ENCODE measurements around the gene ATG7.

ATG7 gene

GRCh38 chr3:11375333-11376088, 103.3 kb downstream of the ATG7 start:
- Mint-ChIP-seq H3K4me1 (ENCODE audit: low read depth) (no peaks in the 10 kb centered on the region), H3K27ac (no peak overlapping the region), H3K9me3 (no peaks in the 10 kb centered on the region), H3K4me3 (no peak overlapping the region), H3K27me3 (no peaks in the 10 kb centered on the region), H3K36me3 (ENCODE audit: low read depth) (peaks cover 14% of the 10 kb centered on the region)

GRCh38 chr3:11377719-11378118, 105.5 kb downstream of the ATG7 start:
- Mint-ChIP-seq H3K9me3 (no peaks in the 10 kb centered on the region), H3K36me3 (ENCODE audit: low read depth) (peaks cover 12% of the 10 kb centered on the region), H3K27me3 (no peaks in the 10 kb centered on the region), H3K4me3 (no peak overlapping the region), H3K4me1 (ENCODE audit: low read depth) (no peaks in the 10 kb centered on the region), H3K27ac (no peak overlapping the region)

- Mint-ChIP-seq H3K4me1 (ENCODE audit: low read depth) (no peaks in the 10 kb centered on the region), H3K4me3 (no peak overlapping the region), H3K36me3 (ENCODE audit: low read depth) (peaks cover 15% of the 10 kb centered on the region), H3K9me3 (no peaks in the 10 kb centered on the region), H3K27me3 (no peaks in the 10 kb centered on the region), H3K27ac (no peak overlapping the region)
These were observed 107.1 kb downstream of the ATG7 start for GRCh38 chr3:11379238-11379823.

GRCh38 chr3:11379824-11380701, 107.9 kb downstream of the ATG7 start:
- no peaks in the 10 kb centered on the region for H3K27me3 Mint-ChIP-seq
- no peak overlapping the region for H3K4me3 Mint-ChIP-seq
- no peaks in the 10 kb centered on the region for H3K9me3 Mint-ChIP-seq
- H3K27ac Mint-ChIP-seq = no peak overlapping the region
- H3K36me3 Mint-ChIP-seq (ENCODE audit: low read depth) = peaks cover 15% of the 10 kb centered on the region
- H3K4me1 Mint-ChIP-seq (ENCODE audit: low read depth) = no peaks in the 10 kb centered on the region

GRCh38 chr3:11381141-11381540, 108.9 kb downstream of the ATG7 start:
- H3K4me3 Mint-ChIP-seq = no peak overlapping the region
- peaks cover 15% of the 10 kb centered on the region for H3K36me3 Mint-ChIP-seq (ENCODE audit: low read depth)
- H3K9me3 Mint-ChIP-seq = no peaks in the 10 kb centered on the region
- no peak overlapping the region for H3K27ac Mint-ChIP-seq
- no peaks in the 10 kb centered on the region for H3K4me1 Mint-ChIP-seq (ENCODE audit: low read depth)
- no peaks in the 10 kb centered on the region for H3K27me3 Mint-ChIP-seq

- no peaks in the 10 kb centered on the region for H3K4me1 Mint-ChIP-seq (ENCODE audit: low read depth)
- no peaks in the 10 kb centered on the region for H3K9me3 Mint-ChIP-seq
- H3K36me3 Mint-ChIP-seq (ENCODE audit: low read depth) = peaks cover 19% of the 10 kb centered on the region
- no peak overlapping the region for H3K4me3 Mint-ChIP-seq
- H3K27ac Mint-ChIP-seq = no peak overlapping the region
- H3K27me3 Mint-ChIP-seq = no peaks in the 10 kb centered on the region
These were observed 109.4 kb downstream of the ATG7 start for GRCh38 chr3:11381563-11381962.

- Mint-ChIP-seq H3K27me3 (no peaks in the 10 kb centered on the region), H3K4me1 (ENCODE audit: low read depth) (no peaks in the 10 kb centered on the region), H3K4me3 (no peak overlapping the region), H3K9me3 (no peaks in the 10 kb centered on the region), H3K36me3 (ENCODE audit: low read depth) (peaks cover 22% of the 10 kb centered on the region), H3K27ac (no peak overlapping the region)
These were observed 110.0 kb downstream of the ATG7 start for GRCh38 chr3:11382146-11382745.

- no peaks in the 10 kb centered on the region for H3K27me3 Mint-ChIP-seq
- no peaks in the 10 kb centered on the region for H3K4me1 Mint-ChIP-seq (ENCODE audit: low read depth)
- H3K9me3 Mint-ChIP-seq = no peaks in the 10 kb centered on the region
- no peak overlapping the region for H3K4me3 Mint-ChIP-seq
- H3K36me3 Mint-ChIP-seq (ENCODE audit: low read depth) = peaks cover 25% of the 10 kb centered on the region
- H3K27ac Mint-ChIP-seq = no peak overlapping the region
These were observed 111.9 kb downstream of the ATG7 start for GRCh38 chr3:11384074-11384473.

GRCh38 chr3:11385326-11385725, 113.1 kb downstream of the ATG7 start:
- H3K27ac Mint-ChIP-seq = no peak overlapping the region
- H3K36me3 Mint-ChIP-seq (ENCODE audit: low read depth) = peaks cover 27% of the 10 kb centered on the region
- H3K4me1 Mint-ChIP-seq (ENCODE audit: low read depth) = peaks cover 7% of the 10 kb centered on the region
- no peaks in the 10 kb centered on the region for H3K9me3 Mint-ChIP-seq
- H3K4me3 Mint-ChIP-seq = no peak overlapping the region
- H3K27me3 Mint-ChIP-seq = no peaks in the 10 kb centered on the region

- Mint-ChIP-seq H3K36me3 (ENCODE audit: low read depth) (peaks cover 33% of the 10 kb centered on the region), H3K27ac (no peak overlapping the region), H3K4me1 (ENCODE audit: low read depth) (peaks cover 13% of the 10 kb centered on the region), H3K4me3 (no peak overlapping the region), H3K27me3 (no peaks in the 10 kb centered on the region), H3K9me3 (no peaks in the 10 kb centered on the region)
These were observed 113.7 kb downstream of the ATG7 start for GRCh38 chr3:11385891-11386290.

- no peak overlapping the region for H3K4me3 Mint-ChIP-seq
- no peaks in the 10 kb centered on the region for H3K9me3 Mint-ChIP-seq
- H3K36me3 Mint-ChIP-seq (ENCODE audit: low read depth) = peaks cover 40% of the 10 kb centered on the region
- H3K27ac Mint-ChIP-seq = no peak overlapping the region
- no peaks in the 10 kb centered on the region for H3K27me3 Mint-ChIP-seq
- peaks cover 20% of the 10 kb centered on the region for H3K4me1 Mint-ChIP-seq (ENCODE audit: low read depth)
These were observed 114.4 kb downstream of the ATG7 start for GRCh38 chr3:11386465-11387113.

GRCh38 chr3:11389386-11390268, 117.4 kb downstream of the ATG7 start:
- Mint-ChIP-seq H3K9me3 (no peaks in the 10 kb centered on the region), H3K4me3 (no peak overlapping the region), H3K27ac (no peak overlapping the region), H3K36me3 (ENCODE audit: low read depth) (peaks cover 34% of the 10 kb centered on the region), H3K27me3 (no peaks in the 10 kb centered on the region), H3K4me1 (ENCODE audit: low read depth) (peaks cover 28% of the 10 kb centered on the region)

- Mint-ChIP-seq H3K9me3 (no peaks in the 10 kb centered on the region), H3K36me3 (ENCODE audit: low read depth) (peaks cover 42% of the 10 kb centered on the region), H3K4me3 (no peak overlapping the region), H3K27ac (no peak overlapping the region), H3K27me3 (no peaks in the 10 kb centered on the region), H3K4me1 (ENCODE audit: low read depth) (peaks cover 28% of the 10 kb centered on the region)
These were observed 118.4 kb downstream of the ATG7 start for GRCh38 chr3:11390411-11391131.
